WTC11 (cell line): Measurements from ENCODE around the gene AQP11. TPM values are rescaled to one million over a fixed set of nuclear protein-coding genes. Genes with fewer than 3 reads are reported as not detected.

Experiments used
- ATAC-seq: fragments of 200-7000 bp; cut with Tn5 transposase; 2 replicates; pipeline ENCODE4 v1.10.0; 2021; ENCODE audit warnings: mild to moderate bottlenecking, moderate library complexity
- CTCF ChIA-PET: fragments of 300-600 bp; sonication (Branson Sonifier 250); formaldehyde crosslinking; loops from one replicate; lab custom pipeline; 2021; ENCODE audit warnings: antibody characterized with exemption; lab: Charles Lee
- POLR2A ChIA-PET: fragments of 350-600 bp; sonication (Branson Sonifier 250); formaldehyde crosslinking; loops from one replicate; lab custom pipeline; 2021; ENCODE audit warnings: antibody characterized with exemption; lab: Charles Lee
- DNase-seq: peaks from one replicate; pipeline ENCODE4 v3.0.0; 2021; ENCODE audit warnings: low spot score
- H3K27ac Mint-ChIP-seq: 2 replicates; pipeline ENCODE4 v1.8.0; 2021; ENCODE audit warnings: mixed read lengths
- H3K27me3 Mint-ChIP-seq: 2 replicates; pipeline ENCODE4 v1.8.0; 2021; ENCODE audit warnings: low read depth, mild to moderate bottlenecking, moderate library complexity, mixed read lengths
- H3K36me3 Mint-ChIP-seq: 2 replicates; pipeline ENCODE4 v1.8.0; 2021; ENCODE audit warnings: mixed read lengths
- H3K4me1 Mint-ChIP-seq: 2 replicates; pipeline ENCODE4 v1.8.0; 2022; ENCODE audit warnings: mixed read lengths
- H3K4me3 Mint-ChIP-seq: 2 replicates; pipeline ENCODE4 v1.8.0; 2021; ENCODE audit warnings: mild to moderate bottlenecking, moderate library complexity, mixed read lengths
- H3K9me3 Mint-ChIP-seq: 2 replicates; pipeline ENCODE4 v1.8.0; 2021; ENCODE audit warnings: mixed read lengths
- CREB1 ChIP-seq: sonication (generic); formaldehyde crosslinking; IDR thresholded peaks from 2 replicates; pipeline ENCODE4 v1.8.0; 2023; ENCODE audit warnings: mild to moderate bottlenecking, missing genetic modification reagents
- ELF4 ChIP-seq: sonication (generic); formaldehyde crosslinking; IDR thresholded peaks from 2 replicates; pipeline ENCODE4 v1.8.1; 2022; ENCODE audit warnings: low read depth, mild to moderate bottlenecking, moderate library complexity, missing genetic modification reagents
- ESRRA ChIP-seq: sonication (generic); formaldehyde crosslinking; IDR thresholded peaks from 2 replicates; pipeline ENCODE4 v1.8.1; 2022; ENCODE audit warnings: mild to moderate bottlenecking, missing genetic modification reagents, borderline replicate concordance
- ETV6 ChIP-seq: sonication (generic); formaldehyde crosslinking; IDR thresholded peaks from 2 replicates; pipeline ENCODE4 v1.8.1; 2022; ENCODE audit warnings: mild to moderate bottlenecking, missing genetic modification reagents
- FOXJ3 ChIP-seq: sonication (generic); formaldehyde crosslinking; IDR thresholded peaks from 2 replicates; pipeline ENCODE4 v1.9.0; 2021; ENCODE audit warnings: missing genetic modification reagents, mild to moderate bottlenecking, borderline replicate concordance
- FOXK1 ChIP-seq: sonication (generic); formaldehyde crosslinking; IDR thresholded peaks from 2 replicates; pipeline ENCODE4 v1.8.0; 2022; ENCODE audit warnings: mild to moderate bottlenecking, moderate library complexity, missing genetic modification reagents
- GRHL2 ChIP-seq: fragments of 250-450 bp; sonication (Bioruptor Pico); IDR thresholded peaks from 2 replicates; pipeline ENCODE4 v1.8.0; 2022; ENCODE audit warnings: mild to moderate bottlenecking, moderate library complexity; ENCODE audit not compliant: insufficient replicate concordance, severe bottlenecking
- JAZF1 ChIP-seq: fragments of 250-450 bp; sonication (Bioruptor Pico); IDR thresholded peaks from 2 replicates; pipeline ENCODE4 v1.9.0; 2021; ENCODE audit warnings: moderate library complexity, mild to moderate bottlenecking, inconsistent platforms
- MAX ChIP-seq: sonication (generic); formaldehyde crosslinking; IDR thresholded peaks from 2 replicates; pipeline ENCODE4 v1.8.0; 2022; ENCODE audit warnings: mild to moderate bottlenecking, missing genetic modification reagents
- MXD4 ChIP-seq: fragments of 250-450 bp; sonication (Bioruptor Pico); IDR thresholded peaks from 2 replicates; pipeline ENCODE4 v1.8.0; 2021; ENCODE audit warnings: mild to moderate bottlenecking, moderate library complexity, borderline replicate concordance
- RELA ChIP-seq: sonication (generic); formaldehyde crosslinking; IDR thresholded peaks from 2 replicates; pipeline ENCODE4 v1.8.1; 2022; ENCODE audit warnings: missing genetic modification reagents, mild to moderate bottlenecking, borderline replicate concordance
- SMAD3 ChIP-seq: sonication (generic); formaldehyde crosslinking; IDR thresholded peaks from 2 replicates; pipeline ENCODE4 v1.8.0; 2022; ENCODE audit warnings: missing genetic modification reagents, mild to moderate bottlenecking, borderline replicate concordance
- SP1 ChIP-seq: sonication (generic); formaldehyde crosslinking; conservative IDR thresholded peaks from 2 replicates; pipeline ENCODE4 v1.8.1; 2022; ENCODE audit warnings: missing genetic modification reagents
- TEAD4 ChIP-seq: sonication (generic); formaldehyde crosslinking; IDR thresholded peaks from 2 replicates; pipeline ENCODE4 v1.8.0; 2022; ENCODE audit warnings: mild to moderate bottlenecking, missing genetic modification reagents
- ZNF121 ChIP-seq: sonication (generic); formaldehyde crosslinking; IDR thresholded peaks from 2 replicates; pipeline ENCODE4 v1.8.0; 2023; ENCODE audit warnings: missing genetic modification reagents
- ZNF138 ChIP-seq: sonication (generic); formaldehyde crosslinking; conservative IDR thresholded peaks from 2 replicates; pipeline ENCODE4 v1.8.1; 2022; ENCODE audit warnings: mild to moderate bottlenecking, moderate library complexity, missing genetic modification reagents
- ZNF263 ChIP-seq: sonication (generic); formaldehyde crosslinking; IDR thresholded peaks from 2 replicates; pipeline ENCODE4 v1.8.1; 2022; ENCODE audit warnings: low read depth, mild to moderate bottlenecking, moderate library complexity, missing genetic modification reagents
- ZNF671 ChIP-seq: fragments of 250-450 bp; sonication (Bioruptor Pico); IDR thresholded peaks from 2 replicates; pipeline ENCODE4 v1.8.0; 2021; ENCODE audit warnings: mild to moderate bottlenecking
- total RNA-seq: library from RNA; stranded (reverse); gene quantifications from 3 replicates; pipeline ENCODE4 v1.2.3, GENCODE V29; 2021
- TF ChIP-seq, protein P1 (sequence below): sonication (generic); formaldehyde crosslinking; IDR thresholded peaks from 2 replicates; pipeline ENCODE4 v1.8.0; 2023; ENCODE audit warnings: missing genetic modification reagents, mild to moderate bottlenecking, borderline replicate concordance
- TF ChIP-seq, protein P2 (sequence below): fragments of 250-450 bp; sonication (Bioruptor Pico); IDR thresholded peaks from 2 replicates; pipeline ENCODE4 v1.8.0; 2021; ENCODE audit warnings: mild to moderate bottlenecking
- TF ChIP-seq, protein P3 (sequence below): sonication (generic); formaldehyde crosslinking; IDR thresholded peaks from 2 replicates; pipeline ENCODE4 v1.8.1; 2022; ENCODE audit warnings: missing genetic modification reagents, borderline replicate concordance
- TF ChIP-seq, protein P4 (sequence below): sonication (generic); formaldehyde crosslinking; IDR thresholded peaks from 2 replicates; pipeline ENCODE4 v1.8.0; 2022; ENCODE audit warnings: missing genetic modification reagents
- TF ChIP-seq, protein P5 (sequence below): sonication (generic); formaldehyde crosslinking; IDR thresholded peaks from 2 replicates; pipeline ENCODE4 v1.8.1; 2023; ENCODE audit warnings: mild to moderate bottlenecking, moderate library complexity, missing genetic modification reagents

Gene AQP11
- total RNA-seq, 1 experiment from 2014 or later: 1.2 TPM

DNA sequence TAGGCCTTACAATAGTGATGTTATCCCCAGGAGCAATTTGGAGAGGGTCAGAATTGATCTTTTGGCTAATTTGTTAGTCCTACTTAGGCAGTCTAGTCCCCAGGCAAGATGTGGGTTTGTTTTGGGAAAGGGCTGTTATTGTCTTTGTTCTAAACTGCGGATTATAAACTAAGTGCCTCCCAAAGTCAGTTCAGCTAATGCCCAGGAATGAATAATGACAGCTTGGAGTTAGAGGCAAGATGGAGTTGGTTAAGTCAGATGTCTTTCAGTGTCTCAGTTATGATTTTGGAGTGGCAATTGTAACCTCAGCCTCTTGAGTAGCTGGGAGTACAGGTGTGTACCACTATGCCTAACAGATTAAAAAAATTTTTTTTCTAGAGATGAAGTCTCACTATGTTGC is 55.1 kb downstream of the AQP11 start (continued):
- TF ChIP-seq, protein P1, sequence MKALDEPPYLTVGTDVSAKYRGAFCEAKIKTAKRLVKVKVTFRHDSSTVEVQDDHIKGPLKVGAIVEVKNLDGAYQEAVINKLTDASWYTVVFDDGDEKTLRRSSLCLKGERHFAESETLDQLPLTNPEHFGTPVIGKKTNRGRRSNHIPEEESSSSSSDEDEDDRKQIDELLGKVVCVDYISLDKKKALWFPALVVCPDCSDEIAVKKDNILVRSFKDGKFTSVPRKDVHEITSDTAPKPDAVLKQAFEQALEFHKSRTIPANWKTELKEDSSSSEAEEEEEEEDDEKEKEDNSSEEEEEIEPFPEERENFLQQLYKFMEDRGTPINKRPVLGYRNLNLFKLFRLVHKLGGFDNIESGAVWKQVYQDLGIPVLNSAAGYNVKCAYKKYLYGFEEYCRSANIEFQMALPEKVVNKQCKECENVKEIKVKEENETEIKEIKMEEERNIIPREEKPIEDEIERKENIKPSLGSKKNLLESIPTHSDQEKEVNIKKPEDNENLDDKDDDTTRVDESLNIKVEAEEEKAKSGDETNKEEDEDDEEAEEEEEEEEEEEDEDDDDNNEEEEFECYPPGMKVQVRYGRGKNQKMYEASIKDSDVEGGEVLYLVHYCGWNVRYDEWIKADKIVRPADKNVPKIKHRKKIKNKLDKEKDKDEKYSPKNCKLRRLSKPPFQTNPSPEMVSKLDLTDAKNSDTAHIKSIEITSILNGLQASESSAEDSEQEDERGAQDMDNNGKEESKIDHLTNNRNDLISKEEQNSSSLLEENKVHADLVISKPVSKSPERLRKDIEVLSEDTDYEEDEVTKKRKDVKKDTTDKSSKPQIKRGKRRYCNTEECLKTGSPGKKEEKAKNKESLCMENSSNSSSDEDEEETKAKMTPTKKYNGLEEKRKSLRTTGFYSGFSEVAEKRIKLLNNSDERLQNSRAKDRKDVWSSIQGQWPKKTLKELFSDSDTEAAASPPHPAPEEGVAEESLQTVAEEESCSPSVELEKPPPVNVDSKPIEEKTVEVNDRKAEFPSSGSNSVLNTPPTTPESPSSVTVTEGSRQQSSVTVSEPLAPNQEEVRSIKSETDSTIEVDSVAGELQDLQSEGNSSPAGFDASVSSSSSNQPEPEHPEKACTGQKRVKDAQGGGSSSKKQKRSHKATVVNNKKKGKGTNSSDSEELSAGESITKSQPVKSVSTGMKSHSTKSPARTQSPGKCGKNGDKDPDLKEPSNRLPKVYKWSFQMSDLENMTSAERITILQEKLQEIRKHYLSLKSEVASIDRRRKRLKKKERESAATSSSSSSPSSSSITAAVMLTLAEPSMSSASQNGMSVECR: no peak
- TF ChIP-seq JAZF1 (CRISPR knock-in tag) (no peak), FOXK1 (CRISPR knock-in tag) (no peak), SMAD3 (CRISPR knock-in tag) (no peak), ZNF263 (CRISPR knock-in tag) (no peak), MAX (CRISPR knock-in tag) (no peak), TEAD4 (CRISPR knock-in tag) (no peak), ZNF138 (CRISPR knock-in tag) (no peak), RELA (CRISPR knock-in tag) (no peak)
- TF ChIP-seq, protein P2, sequence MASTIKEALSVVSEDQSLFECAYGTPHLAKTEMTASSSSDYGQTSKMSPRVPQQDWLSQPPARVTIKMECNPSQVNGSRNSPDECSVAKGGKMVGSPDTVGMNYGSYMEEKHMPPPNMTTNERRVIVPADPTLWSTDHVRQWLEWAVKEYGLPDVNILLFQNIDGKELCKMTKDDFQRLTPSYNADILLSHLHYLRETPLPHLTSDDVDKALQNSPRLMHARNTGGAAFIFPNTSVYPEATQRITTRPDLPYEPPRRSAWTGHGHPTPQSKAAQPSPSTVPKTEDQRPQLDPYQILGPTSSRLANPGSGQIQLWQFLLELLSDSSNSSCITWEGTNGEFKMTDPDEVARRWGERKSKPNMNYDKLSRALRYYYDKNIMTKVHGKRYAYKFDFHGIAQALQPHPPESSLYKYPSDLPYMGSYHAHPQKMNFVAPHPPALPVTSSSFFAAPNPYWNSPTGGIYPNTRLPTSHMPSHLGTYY (CRISPR knock-in tag): no peak

GRCh38 chr11:77647654-77648305 is 58.0 kb downstream of the AQP11 start:
- Mint-ChIP-seq H3K27ac (no peak overlapping the region), H3K9me3 (no peaks in the 10 kb centered on the region), H3K4me1 (peaks cover 5% of the 10 kb centered on the region; the same call in 1 of the 2 replicates), H3K4me3 (no peak overlapping the region), H3K36me3 (no peaks in the 10 kb centered on the region), H3K27me3 (peaks cover 2% of the 10 kb centered on the region; the same call in 1 of the 2 replicates)
- ChIA-PET CTCF (no interaction called here), POLR2A (no interaction called here)
- ATAC-seq (no peak), DNase-seq (no peak)
- no peak for TF ChIP-seq FOXK1 (CRISPR knock-in tag)
- no peak for TF ChIP-seq ETV6 (CRISPR knock-in tag)
- TF ChIP-seq SP1 (CRISPR knock-in tag): no peak
- TF ChIP-seq SMAD3 (CRISPR knock-in tag): no peak
- TF ChIP-seq ZNF671 (CRISPR knock-in tag): no peak
- TF ChIP-seq, protein P3, sequence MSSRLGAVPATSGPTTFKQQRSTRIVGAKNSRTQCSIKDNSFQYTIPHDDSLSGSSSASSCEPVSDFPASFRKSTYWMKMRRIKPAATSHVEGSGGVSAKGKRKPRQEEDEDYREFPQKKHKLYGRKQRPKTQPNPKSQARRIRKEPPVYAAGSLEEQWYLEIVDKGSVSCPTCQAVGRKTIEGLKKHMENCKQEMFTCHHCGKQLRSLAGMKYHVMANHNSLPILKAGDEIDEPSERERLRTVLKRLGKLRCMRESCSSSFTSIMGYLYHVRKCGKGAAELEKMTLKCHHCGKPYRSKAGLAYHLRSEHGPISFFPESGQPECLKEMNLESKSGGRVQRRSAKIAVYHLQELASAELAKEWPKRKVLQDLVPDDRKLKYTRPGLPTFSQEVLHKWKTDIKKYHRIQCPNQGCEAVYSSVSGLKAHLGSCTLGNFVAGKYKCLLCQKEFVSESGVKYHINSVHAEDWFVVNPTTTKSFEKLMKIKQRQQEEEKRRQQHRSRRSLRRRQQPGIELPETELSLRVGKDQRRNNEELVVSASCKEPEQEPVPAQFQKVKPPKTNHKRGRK (CRISPR knock-in tag): no peak
- TF ChIP-seq RELA (CRISPR knock-in tag): no peak
- no peak for TF ChIP-seq ELF4 (CRISPR knock-in tag)
- no peak for TF ChIP-seq FOXJ3 (CRISPR knock-in tag)
- TF ChIP-seq, protein P4, sequence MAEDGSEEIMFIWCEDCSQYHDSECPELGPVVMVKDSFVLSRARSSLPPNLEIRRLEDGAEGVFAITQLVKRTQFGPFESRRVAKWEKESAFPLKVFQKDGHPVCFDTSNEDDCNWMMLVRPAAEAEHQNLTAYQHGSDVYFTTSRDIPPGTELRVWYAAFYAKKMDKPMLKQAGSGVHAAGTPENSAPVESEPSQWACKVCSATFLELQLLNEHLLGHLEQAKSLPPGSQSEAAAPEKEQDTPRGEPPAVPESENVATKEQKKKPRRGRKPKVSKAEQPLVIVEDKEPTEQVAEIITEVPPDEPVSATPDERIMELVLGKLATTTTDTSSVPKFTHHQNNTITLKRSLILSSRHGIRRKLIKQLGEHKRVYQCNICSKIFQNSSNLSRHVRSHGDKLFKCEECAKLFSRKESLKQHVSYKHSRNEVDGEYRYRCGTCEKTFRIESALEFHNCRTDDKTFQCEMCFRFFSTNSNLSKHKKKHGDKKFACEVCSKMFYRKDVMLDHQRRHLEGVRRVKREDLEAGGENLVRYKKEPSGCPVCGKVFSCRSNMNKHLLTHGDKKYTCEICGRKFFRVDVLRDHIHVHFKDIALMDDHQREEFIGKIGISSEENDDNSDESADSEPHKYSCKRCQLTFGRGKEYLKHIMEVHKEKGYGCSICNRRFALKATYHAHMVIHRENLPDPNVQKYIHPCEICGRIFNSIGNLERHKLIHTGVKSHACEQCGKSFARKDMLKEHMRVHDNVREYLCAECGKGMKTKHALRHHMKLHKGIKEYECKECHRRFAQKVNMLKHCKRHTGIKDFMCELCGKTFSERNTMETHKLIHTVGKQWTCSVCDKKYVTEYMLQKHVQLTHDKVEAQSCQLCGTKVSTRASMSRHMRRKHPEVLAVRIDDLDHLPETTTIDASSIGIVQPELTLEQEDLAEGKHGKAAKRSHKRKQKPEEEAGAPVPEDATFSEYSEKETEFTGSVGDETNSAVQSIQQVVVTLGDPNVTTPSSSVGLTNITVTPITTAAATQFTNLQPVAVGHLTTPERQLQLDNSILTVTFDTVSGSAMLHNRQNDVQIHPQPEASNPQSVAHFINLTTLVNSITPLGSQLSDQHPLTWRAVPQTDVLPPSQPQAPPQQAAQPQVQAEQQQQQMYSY (CRISPR knock-in tag): no peak
- no peak for TF ChIP-seq GRHL2 (CRISPR knock-in tag)
- TF ChIP-seq ZNF121 (CRISPR knock-in tag): no peak
- no peak for TF ChIP-seq ESRRA
- TF ChIP-seq, protein P5, sequence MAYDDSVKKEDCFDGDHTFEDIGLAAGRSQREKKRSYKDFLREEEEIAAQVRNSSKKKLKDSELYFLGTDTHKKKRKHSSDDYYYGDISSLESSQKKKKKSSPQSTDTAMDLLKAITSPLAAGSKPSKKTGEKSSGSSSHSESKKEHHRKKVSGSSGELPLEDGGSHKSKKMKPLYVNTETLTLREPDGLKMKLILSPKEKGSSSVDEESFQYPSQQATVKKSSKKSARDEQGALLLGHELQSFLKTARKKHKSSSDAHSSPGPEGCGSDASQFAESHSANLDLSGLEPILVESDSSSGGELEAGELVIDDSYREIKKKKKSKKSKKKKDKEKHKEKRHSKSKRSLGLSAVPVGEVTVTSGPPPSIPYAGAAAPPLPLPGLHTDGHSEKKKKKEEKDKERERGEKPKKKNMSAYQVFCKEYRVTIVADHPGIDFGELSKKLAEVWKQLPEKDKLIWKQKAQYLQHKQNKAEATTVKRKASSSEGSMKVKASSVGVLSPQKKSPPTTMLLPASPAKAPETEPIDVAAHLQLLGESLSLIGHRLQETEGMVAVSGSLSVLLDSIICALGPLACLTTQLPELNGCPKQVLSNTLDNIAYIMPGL (CRISPR knock-in tag): no peak
- no peak for TF ChIP-seq MXD4 (CRISPR knock-in tag)
- no peak for TF ChIP-seq CREB1 (CRISPR knock-in tag)
